WTC11 (cell line): Measurements from ENCODE around the gene RBP5.

Experiments used
- AFF4 ChIP-seq: sonication (generic); formaldehyde crosslinking; IDR thresholded peaks from 2 replicates; pipeline ENCODE4 v1.8.1; 2023; ENCODE audit warnings: mild to moderate bottlenecking, missing genetic modification reagents, borderline replicate concordance
- ATF2 ChIP-seq: sonication (generic); formaldehyde crosslinking; IDR thresholded peaks from 2 replicates; pipeline ENCODE4 v1.8.1; 2022; ENCODE audit warnings: low read depth, missing genetic modification reagents, borderline replicate concordance
- ATF6 ChIP-seq: sonication (generic); formaldehyde crosslinking; IDR thresholded peaks from 2 replicates; pipeline ENCODE4 v1.8.1; 2023; ENCODE audit warnings: mild to moderate bottlenecking, missing genetic modification reagents
- CBFB ChIP-seq: sonication (generic); formaldehyde crosslinking; IDR thresholded peaks from 2 replicates; pipeline ENCODE4 v1.8.1; 2022; ENCODE audit warnings: mild to moderate bottlenecking, low read depth, missing genetic modification reagents
- CTCF ChIP-seq: fragments of 200-600 bp; IDR thresholded peaks from 2 replicates; pipeline ENCODE4 v1.8.0; 2022; ENCODE audit warnings: antibody characterized with exemption
- HMGA2 ChIP-seq: fragments of 250-450 bp; sonication (Bioruptor Pico); IDR thresholded peaks from 2 replicates; pipeline ENCODE4 v1.4.0; 2021; ENCODE audit warnings: mild to moderate bottlenecking, moderate library complexity
- KAT7 ChIP-seq: sonication (generic); formaldehyde crosslinking; IDR thresholded peaks from 2 replicates; pipeline ENCODE4 v1.8.1; 2023; ENCODE audit warnings: missing genetic modification reagents, mild to moderate bottlenecking, borderline replicate concordance
- MAX ChIP-seq: sonication (generic); formaldehyde crosslinking; IDR thresholded peaks from 2 replicates; pipeline ENCODE4 v1.8.0; 2022; ENCODE audit warnings: mild to moderate bottlenecking, missing genetic modification reagents
- NFE2L1 ChIP-seq: sonication (generic); formaldehyde crosslinking; IDR thresholded peaks from 2 replicates; pipeline ENCODE4 v1.8.1; 2023; ENCODE audit warnings: missing genetic modification reagents
- SP1 ChIP-seq: sonication (generic); formaldehyde crosslinking; conservative IDR thresholded peaks from 2 replicates; pipeline ENCODE4 v1.8.1; 2022; ENCODE audit warnings: missing genetic modification reagents
- TEAD4 ChIP-seq: sonication (generic); formaldehyde crosslinking; IDR thresholded peaks from 2 replicates; pipeline ENCODE4 v1.8.0; 2022; ENCODE audit warnings: mild to moderate bottlenecking, missing genetic modification reagents
- USF2 ChIP-seq: sonication (generic); formaldehyde crosslinking; IDR thresholded peaks from 2 replicates; pipeline ENCODE4 v1.8.1; 2023; ENCODE audit warnings: mild to moderate bottlenecking, missing genetic modification reagents, moderate library complexity
- ZNF423 ChIP-seq: fragments of 250-450 bp; sonication (Bioruptor Pico); IDR thresholded peaks from 2 replicates; pipeline ENCODE4 v2.1.2; 2022; ENCODE audit warnings: mild to moderate bottlenecking, moderate library complexity

GRCh38 chr12:7169951-7170350 is 41.3 kb upstream of the RBP5 start:
- TF ChIP-seq CTCF (no peak), ATF6 (no peak), HMGA2 (CRISPR knock-in tag) (no peak), TEAD4 (CRISPR knock-in tag) (no peak), SP1 (CRISPR knock-in tag) (no peak), USF2 (CRISPR knock-in tag) (no peak), CBFB (CRISPR knock-in tag) (no peak), MAX (CRISPR knock-in tag) (no peak), AFF4 (CRISPR knock-in tag) (no peak), ZNF423 (no peak), ATF2 (CRISPR knock-in tag) (no peak), KAT7 (CRISPR knock-in tag) (no peak), NFE2L1 (CRISPR knock-in tag) (no peak)
